BLaER1 treated with 17β-estradiol and CSF1 and Interleukin-3, amounts not matched to agents 10 nM and 100 nM (cell line): ENCODE results near the gene ZNF543.
"Not testable (repeated sequence)": the region's sequence is repeated elsewhere in the genome, so short reads cannot be mapped to it uniquely, and the experiment has no call there.

Experiments
- H3K27ac ChIP-seq, 11 experiments: shearing (Covaris generic); formaldehyde crosslinking; 2 replicates each; pipeline ENCODE4 v1.8.1; 2022
- H3K27me3 ChIP-seq, 11 experiments: shearing (Covaris generic); formaldehyde crosslinking; 2 replicates each; pipeline ENCODE4 v1.8.1; 2022
- H3K36me3 ChIP-seq, 11 experiments: shearing (Covaris generic); formaldehyde crosslinking; 2 replicates each; pipeline ENCODE4 v1.8.1; 2022
- H3K4me1 ChIP-seq, 10 experiments: shearing (Covaris generic); formaldehyde crosslinking; 2 replicates each; pipeline ENCODE4 v1.8.1; 2022
- H3K4me2 ChIP-seq, 11 experiments: shearing (Covaris generic); formaldehyde crosslinking; 2 replicates each; pipeline ENCODE4 v1.8.1; 2022
- H3K4me3 ChIP-seq, 10 experiments: shearing (Covaris generic); formaldehyde crosslinking; 2 replicates each; pipeline ENCODE4 v1.8.1; 2022
- H3K9ac ChIP-seq, 11 experiments: shearing (Covaris generic); formaldehyde crosslinking; 2 replicates each; pipeline ENCODE4 v1.8.1; 2022
- H3K9me3 ChIP-seq, 11 experiments: shearing (Covaris generic); formaldehyde crosslinking; replicated peaks in 1 of 11; 2 replicates each; pipeline ENCODE4 v1.8.1; 2022
- H4K20me1 ChIP-seq, 11 experiments: shearing (Covaris generic); formaldehyde crosslinking; 2 replicates each; pipeline ENCODE4 v1.8.1; 2022
- Cebpa-rat ChIP-seq, 11 experiments: shearing (Covaris generic); IDR thresholded peaks; 2 replicates each; pipeline ENCODE4 v1.8.1; 2022

The ZNF543 gene

GRCh38 chr19:57357406-57357805 lies 37.1 kb downstream of the ZNF543 start:
- H3K9ac ChIP-seq: no peak overlapping the region
- TF ChIP-seq Cebpa-rat (IDR thresholded peaks at IDR 0.05): no peak
- peaks cover 63 to 76% (median 70%) of the 10 kb centered on the region in 11 experiments for H3K36me3 ChIP-seq
- no peak overlapping the region for H3K27ac ChIP-seq
- H3K9me3 ChIP-seq: no peaks in the 10 kb centered on the region
- H3K4me1 ChIP-seq: peaks cover 9 to 14% (median 13%) of the 10 kb centered on the region in 10 experiments
- no peak overlapping the region for H3K4me2 ChIP-seq
- H3K4me3 ChIP-seq: no peak overlapping the region
- peaks cover 0 to 42% (median 0%) of the 10 kb centered on the region in 11 experiments; a peak in 6 of 22 replicates for H4K20me1 ChIP-seq
- no peaks in the 10 kb centered on the region for H3K27me3 ChIP-seq

DNA sequence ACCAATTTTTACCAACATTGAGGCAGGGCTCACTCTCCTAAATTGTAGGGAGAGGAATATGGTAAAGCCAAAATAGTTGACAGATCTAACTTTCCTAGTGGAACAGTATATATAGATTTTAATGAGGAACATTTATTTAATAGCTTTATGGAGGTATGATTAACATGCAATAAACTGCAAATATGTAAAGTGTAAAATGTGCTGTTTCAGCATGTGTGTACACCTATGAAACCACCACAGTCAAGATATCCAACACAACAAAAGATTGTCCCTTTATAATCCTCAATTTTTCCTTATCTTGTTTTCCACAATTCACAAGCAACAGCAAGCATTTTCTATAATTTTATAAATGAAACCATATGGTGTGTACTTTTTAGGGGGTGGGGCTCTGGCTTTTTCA lies 39.0 kb downstream of the ZNF543 start:
- no peak for TF ChIP-seq Cebpa-rat (IDR thresholded peaks at IDR 0.05)
- no peaks in the 10 kb centered on the region for H3K27me3 ChIP-seq
- H3K36me3 ChIP-seq: peaks cover 49 to 59% (median 54%) of the 10 kb centered on the region in 11 experiments
- H3K4me1 ChIP-seq: peaks cover 6 to 11% (median 9%) of the 10 kb centered on the region in 10 experiments
- no peak overlapping the region for H3K9ac ChIP-seq
- no peak overlapping the region for H3K4me3 ChIP-seq
- no peak overlapping the region for H3K4me2 ChIP-seq
- no peak overlapping the region for H3K27ac ChIP-seq
- H4K20me1 ChIP-seq: peaks cover 0 to 27% (median 0%) of the 10 kb centered on the region in 11 experiments; a peak in 6 of 22 replicates
- H3K9me3 ChIP-seq: no peaks in the 10 kb centered on the region

GRCh38 chr19:57362419-57362818 lies 42.1 kb downstream of the ZNF543 start:
- TF ChIP-seq Cebpa-rat (IDR thresholded peaks at IDR 0.05): no peak
- Histone ChIP-seq H3K4me2 (peak overlapping the region; percentile 60 to 91 (median 78)), H3K4me3 (peak overlapping the region; percentile 81 to 93 (median 85); a peak in 17 of 20 replicates), H3K36me3 (peaks cover 22 to 45% (median 29%) of the 10 kb centered on the region in 11 experiments), H4K20me1 (peaks cover 0 to 14% (median under 1%) of the 10 kb centered on the region in 11 experiments; a peak in 4 of 22 replicates), H3K27ac (peak overlapping the region; percentile 59 to 88 (median 76)), H3K27me3 (no peaks in the 10 kb centered on the region), H3K4me1 (peaks cover 11 to 17% (median 15%) of the 10 kb centered on the region in 10 experiments), H3K9ac (peak overlapping the region in 8 of 11 experiments; percentile 73 to 88 (median 83); a peak in 11 of 22 replicates), H3K9me3 (no peaks in the 10 kb centered on the region)

DNA sequence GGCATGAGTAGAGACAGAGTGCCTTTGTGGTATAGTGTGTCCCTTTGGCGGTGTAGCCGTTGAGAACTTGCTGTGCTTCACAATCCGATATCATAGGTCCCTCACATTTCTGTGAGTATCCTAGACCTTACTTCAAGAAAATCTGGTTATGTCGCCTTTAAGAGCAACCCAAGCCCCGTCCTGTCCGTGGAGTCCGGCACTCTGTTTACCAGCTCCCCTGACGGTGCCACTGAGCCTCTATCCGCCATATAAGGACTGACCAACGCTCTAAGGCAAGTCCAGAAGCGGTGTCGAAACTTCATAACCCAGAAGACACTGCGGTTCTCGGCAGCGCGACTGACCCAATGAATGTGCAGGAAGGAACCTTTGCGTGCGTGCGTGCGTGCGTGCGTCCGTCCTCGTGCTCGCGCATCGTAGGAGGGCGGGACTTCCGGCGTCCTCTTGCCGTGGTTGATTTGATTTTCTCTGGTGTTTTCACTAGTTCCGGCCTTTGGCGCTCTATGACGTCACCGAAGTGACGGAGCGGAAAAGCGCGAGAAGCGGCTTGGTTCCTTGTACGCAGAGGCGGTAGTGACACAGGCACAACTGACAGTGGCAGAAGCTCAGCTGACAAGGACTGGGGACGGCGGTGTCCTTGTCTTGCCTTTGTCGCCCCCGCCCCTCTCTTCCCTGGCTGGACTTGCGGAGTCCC lies 42.9 kb downstream of the ZNF543 start, which contains the start of the genes TRAPPC2B and ZNF547:
TSS of gene TRAPPC2B (plus strand) at position 555 of the 691 bp plus-strand sequence. CDS start 1,283 bp downstream, outside the sequence.
TSS of gene ZNF547 (plus strand) at position 555 of the 691 bp plus-strand sequence. CDS start 5,005 bp downstream, outside the sequence.
- peaks cover 16 to 45% (median 29%) of the 10 kb centered on the region in 11 experiments for H3K36me3 ChIP-seq
- no peaks in the 10 kb centered on the region for H3K27me3 ChIP-seq
- peak within 1 kb of the TSS; percentile 78 to 96 (median 87) for H3K9ac ChIP-seq
- 0 out of 22 replicates have a peak, but pooled peaks of 3 of the 11 experiments have one; percentile 14 to 43 (median 23) for TF ChIP-seq Cebpa-rat (IDR thresholded peaks at IDR 0.05)
- H3K27ac ChIP-seq: peak within 1 kb of the TSS; percentile 67 to 88 (median 79)
- H4K20me1 ChIP-seq: peaks cover 0 to 19% (median 3%) of the 10 kb centered on the region in 11 experiments; a peak in 4 of 22 replicates
- H3K4me3 ChIP-seq: peak within 1 kb of the TSS; percentile 81 to 93 (median 85)
- H3K4me2 ChIP-seq: peak within 1 kb of the TSS; percentile 89 to 98 (median 96)
- H3K9me3 ChIP-seq: no peaks in the 10 kb centered on the region
- peaks cover 11 to 17% (median 15%) of the 10 kb centered on the region in 10 experiments for H3K4me1 ChIP-seq

GRCh38 chr19:57363688-57364181 lies 43.5 kb downstream of the ZNF543 start:
- Histone ChIP-seq H3K36me3 (peaks cover 14 to 45% (median 28%) of the 10 kb centered on the region in 11 experiments), H3K4me3 (peak overlapping the region; percentile 81 to 93 (median 85)), H3K4me2 (peak overlapping the region; percentile 89 to 98 (median 96)), H3K27ac (peak overlapping the region; percentile 67 to 88 (median 79)), H3K9me3 (no peaks in the 10 kb centered on the region), H3K4me1 (peaks cover 11 to 17% (median 15%) of the 10 kb centered on the region in 10 experiments), H3K27me3 (no peaks in the 10 kb centered on the region), H4K20me1 (peaks cover 0 to 19% (median 3%) of the 10 kb centered on the region in 11 experiments; a peak in 4 of 22 replicates), H3K9ac (peak overlapping the region; percentile 78 to 96 (median 87))
- no peak for TF ChIP-seq Cebpa-rat (IDR thresholded peaks at IDR 0.05)

DNA sequence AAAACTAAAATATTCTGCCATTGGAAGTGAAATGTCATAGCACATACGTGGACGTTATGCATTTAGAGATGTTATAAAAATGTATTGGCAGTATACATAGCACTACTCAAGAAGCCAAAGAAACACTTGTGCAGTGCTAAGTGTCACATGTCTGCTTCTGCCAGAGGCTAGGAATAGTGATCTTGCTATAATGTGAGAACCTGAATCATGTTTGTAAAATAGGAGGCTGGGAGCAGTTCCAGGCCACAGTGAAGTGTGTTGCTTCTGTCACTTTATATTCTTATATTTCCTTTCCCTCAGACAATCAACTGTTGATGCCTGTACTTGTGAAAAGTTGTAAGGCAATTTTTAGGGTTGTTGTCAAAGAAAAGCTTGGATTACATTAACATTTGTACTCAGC lies 46.5 kb downstream of the ZNF543 start:
- peaks cover 11 to 17% (median 15%) of the 10 kb centered on the region in 10 experiments for H3K4me1 ChIP-seq
- H3K27ac ChIP-seq: no peak overlapping the region
- H3K4me3 ChIP-seq: no peak overlapping the region
- H3K27me3 ChIP-seq: no peaks in the 10 kb centered on the region
- peaks cover 11 to 55% (median 33%) of the 10 kb centered on the region in 11 experiments for H3K36me3 ChIP-seq
- peak overlapping the region in 1 of 11 experiments; percentile 23; a peak in 1 of 22 replicates for H3K9ac ChIP-seq
- H4K20me1 ChIP-seq: peaks cover 0 to 19% (median 3%) of the 10 kb centered on the region in 11 experiments; a peak in 4 of 22 replicates
- no peak for TF ChIP-seq Cebpa-rat (IDR thresholded peaks at IDR 0.05)
- no peak overlapping the region for H3K4me2 ChIP-seq
- peaks cover 0 to 10% (median 0%) of the 10 kb centered on the region in 11 experiments; a peak in 4 of 22 replicates for H3K9me3 ChIP-seq

DNA sequence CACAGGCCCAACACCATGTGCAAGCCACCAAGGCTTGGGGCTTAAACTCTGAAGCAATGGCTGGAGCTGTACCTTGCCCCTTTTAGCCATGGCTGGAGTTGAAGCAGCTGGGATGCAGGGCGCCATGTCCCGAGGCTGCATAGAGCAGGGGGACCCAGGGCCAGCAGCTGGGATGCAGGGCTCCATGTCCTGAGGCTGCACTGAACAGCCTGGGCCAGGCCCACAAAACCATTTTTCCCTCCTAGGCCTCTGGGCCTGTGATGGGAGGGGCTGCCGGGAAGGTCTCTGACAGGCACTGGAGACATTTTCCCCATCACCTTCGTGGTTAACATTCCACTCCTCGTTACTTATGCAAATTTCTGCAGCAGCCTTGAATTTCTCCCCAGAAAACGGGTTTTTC lies 53.9 kb downstream of the ZNF543 start:
- H3K9me3 ChIP-seq: peaks cover 62 to 84% (median 69%) of the 10 kb centered on the region in 11 experiments

DNA sequence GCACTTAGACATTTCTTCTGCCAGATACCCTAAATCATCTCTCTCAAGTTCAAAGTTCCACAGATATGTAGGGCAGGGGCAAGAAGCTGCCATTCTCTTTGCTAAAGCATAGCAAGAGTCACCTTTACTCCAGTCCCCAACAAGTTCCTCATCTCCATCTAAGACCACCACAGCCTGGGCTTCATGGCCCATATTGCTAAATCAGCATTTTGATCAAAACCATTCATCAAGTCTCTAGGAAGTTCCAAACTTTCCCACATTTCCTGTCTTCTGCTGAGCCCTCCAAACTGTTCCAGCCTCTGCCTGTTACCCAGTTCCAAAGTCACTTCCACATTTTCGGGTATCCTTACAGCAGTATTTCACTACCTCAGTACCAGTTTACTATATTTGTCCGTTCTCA lies 54.4 kb downstream of the ZNF543 start:
- not testable (repeated sequence) for H3K27ac ChIP-seq, H3K27me3 ChIP-seq, H4K20me1 ChIP-seq, H3K4me1 ChIP-seq, H3K9ac ChIP-seq, H3K4me2 ChIP-seq
- peaks cover 82 to 96% (median 85%) of the 10 kb centered on the region in 11 experiments for H3K36me3 ChIP-seq
- peaks cover 62 to 89% (median 73%) of the 10 kb centered on the region in 11 experiments for H3K9me3 ChIP-seq
- 0 out of 20 replicates have a peak overlapping the region, but pooled peaks of 2 of the 10 experiments have one; percentile 13 to 36 for H3K4me3 ChIP-seq

More for the DNA sequence above, 53.9 kb downstream of the ZNF543 start:
- peaks cover 80 to 93% (median 83%) of the 10 kb centered on the region in 11 experiments for H3K36me3 ChIP-seq
- no peak overlapping the region for H3K4me2 ChIP-seq
- no peak overlapping the region for H3K9ac ChIP-seq
- no peaks in the 10 kb centered on the region for H3K4me1 ChIP-seq
- TF ChIP-seq Cebpa-rat (IDR thresholded peaks at IDR 0.05): no peak
- H3K27ac ChIP-seq: no peak overlapping the region
- no peaks in the 10 kb centered on the region for H4K20me1 ChIP-seq
- H3K4me3 ChIP-seq: peak overlapping the region in 5 of 10 experiments; percentile 13 to 40 (median 23); a peak in 2 of 20 replicates
- no peaks in the 10 kb centered on the region for H3K27me3 ChIP-seq

GRCh38 chr19:57376151-57376550 lies 55.9 kb downstream of the ZNF543 start:
- Histone ChIP-seq H3K9ac (no peak overlapping the region), H3K4me2 (no peak overlapping the region), H3K27me3 (no peaks in the 10 kb centered on the region), H4K20me1 (no peaks in the 10 kb centered on the region), H3K4me1 (no peaks in the 10 kb centered on the region), H3K4me3 (no peak overlapping the region; a peak in 1 of 20 replicates), H3K27ac (no peak overlapping the region), H3K9me3 (peaks cover 62 to 90% (median 75%) of the 10 kb centered on the region in 11 experiments), H3K36me3 (peaks cover 77 to 92% (median 85%) of the 10 kb centered on the region in 11 experiments)
- TF ChIP-seq Cebpa-rat (IDR thresholded peaks at IDR 0.05): no peak
